ENCODE measurements around the gene ZBTB11. TPM values are rescaled to one million over a fixed set of nuclear protein-coding genes. Genes with fewer than 3 reads are reported as not detected.

ZBTB11 gene
- total RNA-seq, 4 donors from 2014 or later, result 11.6 to 29.1 (median 21.5) TPM

- in situ Hi-C loops (cut with MboI; ENCODE audit: low pct_ligation_motif_present in 1 of 4, low pct_unique_long_range_greater_than_20kb in 1 of 4, low sequenced_read_pairs in 3 of 4), result no loop called here
- intact Hi-C loops (cut with DNase I; ENCODE audit: low total_unique reads), result no loop called here
- H3K4me1 ChIP-seq, result no peaks in the 10 kb centered on the region
- DNase-seq, result no peak
- H3K27me3 ChIP-seq, result no peaks in the 10 kb centered on the region
- WGBS, 2 donors (ENCODE audit: low coverage in 1 of 2), result 94 to 100% methylated on average over 1 of the region's 1 CpG
- no peaks in the 10 kb centered on the region for H3K36me3 ChIP-seq
- no peak overlapping the region for H3K4me3 ChIP-seq
- no peak for TF ChIP-seq POLR2A (IDR thresholded peaks at IDR 0.05)
- TF ChIP-seq POLR2AphosphoS5 (IDR thresholded peaks at IDR 0.05), result no peak
- TF ChIP-seq, protein P1, sequence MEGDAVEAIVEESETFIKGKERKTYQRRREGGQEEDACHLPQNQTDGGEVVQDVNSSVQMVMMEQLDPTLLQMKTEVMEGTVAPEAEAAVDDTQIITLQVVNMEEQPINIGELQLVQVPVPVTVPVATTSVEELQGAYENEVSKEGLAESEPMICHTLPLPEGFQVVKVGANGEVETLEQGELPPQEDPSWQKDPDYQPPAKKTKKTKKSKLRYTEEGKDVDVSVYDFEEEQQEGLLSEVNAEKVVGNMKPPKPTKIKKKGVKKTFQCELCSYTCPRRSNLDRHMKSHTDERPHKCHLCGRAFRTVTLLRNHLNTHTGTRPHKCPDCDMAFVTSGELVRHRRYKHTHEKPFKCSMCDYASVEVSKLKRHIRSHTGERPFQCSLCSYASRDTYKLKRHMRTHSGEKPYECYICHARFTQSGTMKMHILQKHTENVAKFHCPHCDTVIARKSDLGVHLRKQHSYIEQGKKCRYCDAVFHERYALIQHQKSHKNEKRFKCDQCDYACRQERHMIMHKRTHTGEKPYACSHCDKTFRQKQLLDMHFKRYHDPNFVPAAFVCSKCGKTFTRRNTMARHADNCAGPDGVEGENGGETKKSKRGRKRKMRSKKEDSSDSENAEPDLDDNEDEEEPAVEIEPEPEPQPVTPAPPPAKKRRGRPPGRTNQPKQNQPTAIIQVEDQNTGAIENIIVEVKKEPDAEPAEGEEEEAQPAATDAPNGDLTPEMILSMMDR (IDR thresholded peaks at IDR 0.05), result no peak
- TF ChIP-seq EP300 (IDR thresholded peaks at IDR 0.05; ENCODE audit: low read depth), result no peak
- no peak overlapping the region for H3K27ac ChIP-seq
- H3K9me3 ChIP-seq, result no peaks in the 10 kb centered on the region
Observed at GRCh38 chr3:101623656-101624055, 53.3 kb downstream of the ZBTB11 start.

- Histone ChIP-seq H3K27ac (no peak overlapping the region), H3K27me3 (no peaks in the 10 kb centered on the region), H3K9me3 (no peaks in the 10 kb centered on the region), H3K4me1 (no peaks in the 10 kb centered on the region), H3K4me3 (no peak overlapping the region), H3K36me3 (no peaks in the 10 kb centered on the region)
- TF ChIP-seq, protein P1 (IDR thresholded peaks at IDR 0.05), result no peak
- no peak for TF ChIP-seq POLR2A (IDR thresholded peaks at IDR 0.05)
- TF ChIP-seq EP300 (IDR thresholded peaks at IDR 0.05; ENCODE audit: low read depth), result no peak
- no peak for TF ChIP-seq POLR2AphosphoS5 (IDR thresholded peaks at IDR 0.05)
- DNase-seq, result no peak
- WGBS, 2 donors (ENCODE audit: low coverage in 1 of 2), result 90 to 100% methylated on average over 2 to 3 of the region's 3 CpGs
- in situ Hi-C loops (cut with MboI; ENCODE audit: low pct_ligation_motif_present in 1 of 4, low pct_unique_long_range_greater_than_20kb in 1 of 4, low sequenced_read_pairs in 3 of 4), result no loop called here
- intact Hi-C loops (cut with DNase I; ENCODE audit: low total_unique reads), result no loop called here
Observed at GRCh38 chr3:101619734-101620133, 57.2 kb downstream of the ZBTB11 start.

GRCh38 chr3:101618726-101619125 is 58.2 kb downstream of the ZBTB11 start:
- H3K27ac ChIP-seq, result no peak overlapping the region
- intact Hi-C loops (cut with DNase I; ENCODE audit: low total_unique reads) (no loop called here), in situ Hi-C loops (cut with MboI; ENCODE audit: low pct_ligation_motif_present in 1 of 4, low pct_unique_long_range_greater_than_20kb in 1 of 4, low sequenced_read_pairs in 3 of 4) (no loop called here)
- no peak for DNase-seq
- H3K9me3 ChIP-seq, result no peaks in the 10 kb centered on the region
- H3K36me3 ChIP-seq, result no peaks in the 10 kb centered on the region
- TF ChIP-seq POLR2AphosphoS5 (IDR thresholded peaks at IDR 0.05), result no peak
- no peak for TF ChIP-seq EP300 (IDR thresholded peaks at IDR 0.05; ENCODE audit: low read depth)
- TF ChIP-seq, protein P1 (IDR thresholded peaks at IDR 0.05), result no peak
- no peak for TF ChIP-seq POLR2A (IDR thresholded peaks at IDR 0.05)
- H3K4me1 ChIP-seq, result no peaks in the 10 kb centered on the region
- H3K4me3 ChIP-seq, result no peak overlapping the region
- no peaks in the 10 kb centered on the region for H3K27me3 ChIP-seq
- 81 to 100% methylated on average over 1 of the region's 1 CpG for WGBS, 2 donors (ENCODE audit: low coverage in 1 of 2)

DNA sequence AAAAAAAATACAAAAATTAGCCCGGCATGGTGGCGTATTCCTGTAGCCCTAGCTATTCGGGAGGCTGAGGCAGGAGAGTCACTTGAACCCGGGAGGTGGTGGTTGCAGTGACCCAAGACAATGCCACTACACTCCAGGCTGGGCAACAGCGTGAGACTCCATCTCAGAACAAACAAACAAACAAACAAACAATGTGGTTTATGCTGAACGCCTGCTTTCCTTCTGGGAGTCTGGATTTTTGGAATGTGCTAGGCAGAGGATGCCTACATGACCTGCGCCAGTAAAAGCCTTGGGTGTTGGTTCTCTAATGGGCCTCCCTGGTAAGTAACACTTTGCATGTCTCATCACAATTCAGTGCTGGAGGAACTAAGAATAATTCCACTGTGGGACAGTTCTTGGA is 59.5 kb downstream of the ZBTB11 start:
- Histone ChIP-seq H3K27me3 (no peaks in the 10 kb centered on the region), H3K36me3 (no peaks in the 10 kb centered on the region), H3K9me3 (no peaks in the 10 kb centered on the region), H3K4me3 (no peak overlapping the region), H3K27ac (no peak overlapping the region), H3K4me1 (no peaks in the 10 kb centered on the region)
- DNase-seq, result no peak
- WGBS, 2 donors (ENCODE audit: low coverage in 1 of 2), result 78% methylated on average over 7 of the region's 7 CpGs; no CpG with 5 or more reads in 1 of the 2 donors
- intact Hi-C loops (cut with DNase I; ENCODE audit: low total_unique reads), result no loop called here
- in situ Hi-C loops (cut with MboI; ENCODE audit: low pct_ligation_motif_present in 1 of 4, low pct_unique_long_range_greater_than_20kb in 1 of 4, low sequenced_read_pairs in 3 of 4), result no loop called here
- TF ChIP-seq, protein P1 (IDR thresholded peaks at IDR 0.05), result no peak
- no peak for TF ChIP-seq POLR2A (IDR thresholded peaks at IDR 0.05)
- TF ChIP-seq POLR2AphosphoS5 (IDR thresholded peaks at IDR 0.05), result no peak
- TF ChIP-seq EP300 (IDR thresholded peaks at IDR 0.05; ENCODE audit: low read depth), result no peak
